HG02763 (cell line): Measurements from ENCODE around the gene GLYATL1.

ENCODE experiments used
- ATAC-seq: cut with Tn5 transposase; IDR thresholded peaks from one replicate; pipeline ENCODE4 v1.9.1; 2021; ENCODE audit warnings: mild to moderate bottlenecking, moderate library complexity; ENCODE audit not compliant: unreplicated experiment

The GLYATL1 gene, protein sequence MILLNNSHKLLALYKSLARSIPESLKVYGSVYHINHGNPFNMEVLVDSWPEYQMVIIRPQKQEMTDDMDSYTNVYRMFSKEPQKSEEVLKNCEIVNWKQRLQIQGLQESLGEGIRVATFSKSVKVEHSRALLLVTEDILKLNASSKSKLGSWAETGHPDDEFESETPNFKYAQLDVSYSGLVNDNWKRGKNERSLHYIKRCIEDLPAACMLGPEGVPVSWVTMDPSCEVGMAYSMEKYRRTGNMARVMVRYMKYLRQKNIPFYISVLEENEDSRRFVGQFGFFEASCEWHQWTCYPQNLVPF

DNA sequence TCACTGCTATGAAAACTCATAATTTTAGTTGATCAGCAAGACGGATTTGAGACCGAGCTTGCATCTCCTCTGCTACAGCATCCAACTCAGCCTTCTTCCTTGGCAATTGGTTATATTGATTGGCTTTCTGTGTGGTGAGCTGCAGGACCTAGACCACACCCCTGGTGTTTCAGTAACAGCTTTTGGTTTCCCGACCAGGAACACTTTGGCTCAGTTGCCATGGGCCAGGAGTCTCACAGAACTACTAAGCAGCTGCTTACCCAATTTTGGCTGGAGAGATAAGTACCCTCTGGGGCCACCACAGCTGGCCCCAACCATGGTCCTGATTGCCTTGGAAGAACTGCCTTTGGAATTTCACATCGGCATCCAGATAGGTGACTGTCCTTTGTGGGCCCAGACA, at the start of gene GLYATL1:
TSS of gene GLYATL1 (plus strand) at position 212 of the 400 bp plus-strand sequence. CDS start 7,600 bp downstream, outside the sequence.
- no peak for ATAC-seq

DNA sequence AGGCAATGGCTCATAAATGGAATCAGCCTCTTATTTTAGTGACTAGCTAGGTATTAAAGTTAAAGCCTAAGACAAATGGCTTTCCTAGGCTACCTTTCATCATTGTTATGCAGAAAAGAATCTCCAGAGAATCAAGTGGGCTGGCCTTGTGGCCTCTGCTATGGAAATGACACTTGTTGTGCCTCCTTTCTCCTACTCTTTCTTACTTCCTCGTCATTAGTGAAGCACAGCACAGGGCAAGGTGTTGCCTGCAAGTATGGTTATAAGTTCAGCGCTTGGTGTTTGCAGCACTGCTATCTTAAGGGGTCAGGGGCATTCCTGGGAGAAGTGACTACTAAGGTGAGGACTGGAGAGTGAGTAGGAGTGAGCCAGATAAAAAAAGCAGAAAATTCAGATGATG, 45.4 kb upstream of the GLYATL1 start:
- no peak for ATAC-seq

GRCh38 chr11:58898106-58898505, 41.2 kb upstream of the GLYATL1 start:
- no peak for ATAC-seq

- peak; percentile 47 for ATAC-seq
Measured at GRCh38 chr11:58900479-58901420, 38.5 kb upstream of the GLYATL1 start.

DNA sequence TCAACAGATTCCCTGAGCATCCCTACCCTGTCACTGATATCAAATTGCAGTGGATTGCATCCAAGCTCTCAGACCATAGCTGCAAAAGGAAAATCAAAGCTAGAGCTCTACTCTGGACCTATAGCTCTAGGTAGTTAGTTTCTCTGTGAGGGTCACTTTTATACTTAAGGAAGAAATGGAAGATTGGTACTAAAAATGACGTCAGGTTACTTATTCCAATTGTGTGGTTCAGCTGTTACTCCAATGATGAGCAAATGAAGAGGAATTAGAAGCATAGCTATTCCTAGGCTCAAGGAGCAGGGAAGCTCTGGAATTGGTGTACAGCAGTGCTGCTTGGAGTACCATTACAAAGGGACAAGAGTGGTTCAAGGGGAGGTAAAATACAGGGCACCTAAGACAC, 36.4 kb upstream of the GLYATL1 start:
- no peak for ATAC-seq

DNA sequence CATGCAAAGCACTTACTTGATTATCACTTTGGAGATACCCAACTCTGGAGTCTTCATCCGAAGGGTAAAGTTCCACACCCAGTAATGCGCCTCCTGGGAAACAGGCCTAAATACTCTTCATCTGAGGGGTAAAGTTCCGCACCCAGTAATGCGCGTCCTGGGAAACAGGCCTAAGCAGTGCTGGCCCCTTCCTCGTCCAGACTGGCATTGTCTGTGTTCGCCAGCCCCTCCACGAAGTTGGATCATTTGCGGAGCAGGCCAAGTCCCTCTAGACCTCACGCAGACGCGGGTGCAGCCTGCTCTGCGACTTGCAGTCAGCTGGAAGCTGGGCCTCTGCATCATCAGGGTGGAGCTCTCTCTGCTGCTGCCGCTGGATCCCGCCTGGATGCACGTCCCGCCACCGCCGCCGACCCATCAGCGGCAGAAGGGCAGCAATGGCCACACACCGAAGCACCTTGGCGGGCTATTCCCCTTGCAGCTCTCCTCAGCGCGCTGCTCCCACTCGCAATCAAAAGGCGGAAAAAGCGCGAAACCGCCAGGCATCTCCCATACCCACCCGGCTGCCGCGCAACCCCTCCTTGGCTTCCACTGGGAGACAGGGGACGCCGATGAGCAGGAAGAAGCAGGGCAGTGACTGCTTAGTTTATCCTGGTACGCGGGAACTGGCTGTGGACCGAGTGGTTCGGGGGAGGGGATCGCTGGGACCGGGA, 34.1 kb upstream of the GLYATL1 start:
- ATAC-seq, result no peak

GRCh38 chr11:58905721-58906547, 33.4 kb upstream of the GLYATL1 start:
- ATAC-seq, result no peak

DNA sequence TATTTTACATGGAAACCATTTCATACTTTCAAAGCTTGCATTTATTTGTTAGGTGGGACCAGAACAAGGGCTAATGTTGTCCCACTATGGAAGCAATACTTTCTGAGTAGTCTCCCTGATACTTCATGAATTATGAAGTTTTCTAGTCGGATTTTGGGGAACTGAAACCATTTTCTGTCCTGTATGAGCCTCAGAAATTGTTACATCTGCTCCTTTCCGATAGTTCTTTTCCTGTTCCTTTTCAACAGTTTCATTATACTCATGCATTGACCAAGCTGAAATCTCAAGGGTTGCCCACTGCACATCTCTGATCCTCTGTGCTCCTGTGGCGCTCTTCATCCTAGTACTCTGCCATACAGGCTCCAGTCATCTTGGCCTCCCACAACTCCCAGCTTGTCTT, 31.5 kb upstream of the GLYATL1 start:
- no peak for ATAC-seq

DNA sequence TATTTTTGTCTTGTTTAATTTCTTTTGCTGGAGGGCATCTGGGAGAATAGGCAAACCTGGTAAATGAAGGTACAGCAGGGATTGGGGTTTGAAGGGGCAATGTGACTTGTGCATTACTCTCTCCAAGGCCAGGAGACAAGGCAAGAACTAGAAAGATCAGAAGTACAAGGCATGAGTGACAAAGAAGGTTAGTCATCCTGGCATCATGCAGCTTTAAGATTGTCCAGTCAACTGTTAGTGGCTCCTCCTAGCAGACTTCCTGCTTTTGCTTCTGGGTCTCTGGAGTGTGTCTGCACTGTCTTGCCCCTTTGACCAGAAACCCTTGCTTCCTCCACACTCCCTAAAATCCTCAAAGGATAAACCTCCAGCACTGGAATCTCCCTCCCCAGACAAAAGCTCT, 27.2 kb upstream of the GLYATL1 start:
- no peak for ATAC-seq

DNA sequence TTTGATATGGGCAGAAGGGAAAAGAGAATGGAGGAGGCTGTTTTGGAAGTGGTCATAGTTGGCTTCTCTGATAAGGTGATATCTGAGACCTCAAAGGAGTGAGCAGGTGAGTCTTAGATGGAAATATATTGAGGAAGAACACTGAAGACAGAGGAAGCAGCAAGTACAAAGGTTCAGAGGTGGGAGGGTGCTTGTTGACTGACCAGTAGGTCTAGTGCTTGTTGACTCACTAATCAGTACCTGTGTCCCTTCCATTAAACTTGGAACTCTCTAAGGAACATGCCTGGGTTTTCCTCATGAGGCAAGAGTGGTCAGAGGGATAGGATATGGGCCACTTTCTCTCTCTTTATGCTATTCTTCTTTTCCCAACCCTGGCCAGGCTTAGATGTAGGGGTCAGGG, 25.6 kb upstream of the GLYATL1 start:
- no peak for ATAC-seq

- ATAC-seq, result no peak
Measured at GRCh38 chr11:58914821-58915543, 24.3 kb upstream of the GLYATL1 start.

- ATAC-seq, result no peak
Measured at GRCh38 chr11:58916637-58917036, 22.7 kb upstream of the GLYATL1 start.

GRCh38 chr11:58917159-58917783, 22.0 kb upstream of the GLYATL1 start:
- no peak for ATAC-seq

DNA sequence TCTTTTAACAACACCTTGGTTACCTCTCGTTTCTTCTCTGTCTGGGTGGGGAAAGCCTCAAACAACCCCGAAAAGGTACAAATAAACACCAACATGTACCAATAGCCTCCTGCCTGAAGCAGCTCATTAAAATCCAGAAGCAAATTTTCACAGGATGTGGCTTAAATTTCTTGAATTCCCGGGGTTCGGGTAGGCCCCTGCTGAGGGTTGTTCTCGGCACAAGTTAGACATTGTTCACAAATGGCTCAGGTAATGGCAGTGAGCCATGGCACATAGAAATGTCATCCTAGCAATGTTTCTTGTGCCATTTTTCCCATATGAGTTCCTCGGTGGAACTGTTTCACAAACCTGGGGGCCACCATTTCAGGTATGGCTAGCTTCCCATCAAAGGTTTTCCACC, 19.7 kb upstream of the GLYATL1 start:
- ATAC-seq, result no peak

GRCh38 chr11:58919980-58920379, 19.3 kb upstream of the GLYATL1 start:
- ATAC-seq, result no peak

GRCh38 chr11:58921778-58922390, 17.4 kb upstream of the GLYATL1 start:
- no peak for ATAC-seq

GRCh38 chr11:58922479-58922878, 16.8 kb upstream of the GLYATL1 start:
- no peak for ATAC-seq

- peak; percentile 75 for ATAC-seq
Measured at GRCh38 chr11:58923300-58923788, 15.9 kb upstream of the GLYATL1 start.

GRCh38 chr11:58924230-58924629, 15.1 kb upstream of the GLYATL1 start:
- no peak for ATAC-seq
